DMS 273 (cell line): ENCODE measurements around the gene PACRG.
A peak's percentile ranks its signal among the peaks of the same experiment; 100 is the strongest.
"Not testable (repeated sequence)": the region's sequence is repeated elsewhere in the genome, so short reads cannot be mapped to it uniquely, and the experiment has no call there.

Experiments
- DNase-seq: peaks from one replicate; lab custom pipeline; 2025; ENCODE audit not compliant: unreplicated experiment; lab: John Stamatoyannopoulos, UW

PACRG gene

GRCh38 chr6:162922563-162923166 lies 194.9 kb downstream of the PACRG start:
- no peak for DNase-seq

GRCh38 chr6:162934844-162935243 lies 207.1 kb downstream of the PACRG start:
- no peak for DNase-seq

GRCh38 chr6:162940426-162940825 lies 212.7 kb downstream of the PACRG start:
- no peak for DNase-seq

- no peak for DNase-seq
Measured at GRCh38 chr6:162941128-162941527, 213.4 kb downstream of the PACRG start.

- no peak for DNase-seq
Measured at GRCh38 chr6:162942866-162943265, 215.1 kb downstream of the PACRG start.

GRCh38 chr6:162943369-162943768 lies 215.6 kb downstream of the PACRG start:
- no peak for DNase-seq

- DNase-seq = no peak
Measured at GRCh38 chr6:162951164-162951743, 223.5 kb downstream of the PACRG start.

GRCh38 chr6:162952423-162952822 lies 224.6 kb downstream of the PACRG start:
- no peak for DNase-seq

- no peak for DNase-seq
Measured at GRCh38 chr6:162957062-162957461, 229.3 kb downstream of the PACRG start.

GRCh38 chr6:162960679-162961457 lies 233.1 kb downstream of the PACRG start:
- DNase-seq = no peak

GRCh38 chr6:162962093-162962492 lies 234.3 kb downstream of the PACRG start:
- DNase-seq = no peak

GRCh38 chr6:162963861-162964260 lies 236.1 kb downstream of the PACRG start:
- DNase-seq = no peak

- DNase-seq = peak; percentile 62
Measured at GRCh38 chr6:162964488-162965140, 236.8 kb downstream of the PACRG start.

GRCh38 chr6:162965366-162965765 lies 237.6 kb downstream of the PACRG start:
- DNase-seq = no peak

GRCh38 chr6:162970246-162970645 lies 242.5 kb downstream of the PACRG start:
- DNase-seq = peak; percentile 22

- no peak for DNase-seq
Measured at GRCh38 chr6:162971356-162971755, 243.6 kb downstream of the PACRG start.

GRCh38 chr6:162973151-162973872 lies 245.5 kb downstream of the PACRG start:
- peak; percentile 89 for DNase-seq

- DNase-seq = peak; percentile 89
Measured at GRCh38 chr6:162973980-162974379, 246.2 kb downstream of the PACRG start.

- DNase-seq = no peak
Measured at GRCh38 chr6:162974685-162975084, 246.9 kb downstream of the PACRG start.

GRCh38 chr6:162976141-162976540 lies 248.4 kb downstream of the PACRG start:
- no peak for DNase-seq

GRCh38 chr6:162983234-162983633 lies 255.5 kb downstream of the PACRG start:
- DNase-seq = not testable (repeated sequence)
